Middle frontal gyrus (tissue), 1 donor: ENCODE measurements around the gene EHD2.
"Not testable (repeated sequence)": the region's sequence is repeated elsewhere in the genome, so short reads cannot be mapped to it uniquely, and the experiment has no call there.

ENCODE experiments used
- DNase-seq: peaks from one replicate; pipeline ENCODE4 v3.0.0-alpha.2; 2015; ENCODE audit warnings: low spot score; ENCODE audit errors: extremely low spot score

Gene EHD2

GRCh38 chr19:47714339-47714738 lies 1.1 kb downstream of the EHD2 start:
- no peak for DNase-seq

GRCh38 chr19:47714855-47715254 lies 1.6 kb downstream of the EHD2 start:
- not testable (repeated sequence) for DNase-seq

GRCh38 chr19:47716270-47716937 lies 3.2 kb downstream of the EHD2 start:
- no peak for DNase-seq

- DNase-seq = not testable (repeated sequence)
Observed at GRCh38 chr19:47718415-47719046, 5.3 kb downstream of the EHD2 start.

GRCh38 chr19:47719047-47719859 lies 6.0 kb downstream of the EHD2 start:
- DNase-seq = no peak

GRCh38 chr19:47720669-47721422 lies 7.6 kb downstream of the EHD2 start:
- no peak for DNase-seq

GRCh38 chr19:47723581-47723940 lies 10.3 kb downstream of the EHD2 start:
- DNase-seq = no peak

GRCh38 chr19:47725759-47726401 lies 12.7 kb downstream of the EHD2 start:
- no peak for DNase-seq

- no peak for DNase-seq
Observed at GRCh38 chr19:47726467-47726866, 13.2 kb downstream of the EHD2 start.

- DNase-seq = not testable (repeated sequence)
Observed at GRCh38 chr19:47728295-47728694, 15.1 kb downstream of the EHD2 start.

GRCh38 chr19:47729468-47729798 lies 16.2 kb downstream of the EHD2 start:
- no peak for DNase-seq

- DNase-seq = no peak
Observed at GRCh38 chr19:47729799-47730520, 16.7 kb downstream of the EHD2 start.

- no peak for DNase-seq
Observed at GRCh38 chr19:47730521-47730889, 17.3 kb downstream of the EHD2 start.

- DNase-seq = no peak
Observed at GRCh38 chr19:47730910-47731309, 17.7 kb downstream of the EHD2 start.

- no peak for DNase-seq
Observed at GRCh38 chr19:47735131-47735530, 21.9 kb downstream of the EHD2 start.

GRCh38 chr19:47740866-47741519 lies 27.8 kb downstream of the EHD2 start:
- no peak for DNase-seq

GRCh38 chr19:47741544-47742140 lies 28.4 kb downstream of the EHD2 start:
- DNase-seq = no peak

- DNase-seq = no peak
Observed at GRCh38 chr19:47742634-47743033, 29.4 kb downstream of the EHD2 start.

GRCh38 chr19:47745010-47745901 lies 32.0 kb downstream of the EHD2 start, which contains the start of gene NOP53:
NOP53 (plus strand) TSS chr19:47745546; CDS start chr19:47745560, 14 bp downstream.
- DNase-seq = peak; percentile 94
